HepG2 (cell line): ENCODE results near the gene CUL7. TPM values are rescaled to one million over a fixed set of nuclear protein-coding genes. Genes with fewer than 3 reads are reported as not detected.

Source experiments
- FOSL1 ChIP-seq: sonication (generic); formaldehyde crosslinking; IDR thresholded peaks from 2 replicates; pipeline ENCODE4 v1.9.0; 2021; ENCODE audit warnings: missing genetic modification reagents, borderline replicate concordance
- HIVEP1 ChIP-seq: sonication (generic); formaldehyde crosslinking; IDR thresholded peaks from 2 replicates; pipeline ENCODE4 v1.4.0; 2020; ENCODE audit warnings: mild to moderate bottlenecking, missing genetic modification reagents
- IKZF1 ChIP-seq: fragments of 450-650 bp; IDR thresholded peaks from 2 replicates; pipeline ENCODE4 v1.7.1; 2016
- ISL2 ChIP-seq: sonication (generic); formaldehyde crosslinking; IDR thresholded peaks from 2 replicates; pipeline ENCODE4 v1.5.0; 2020; ENCODE audit warnings: missing genetic modification reagents
- LCORL ChIP-seq, 2 experiments: fragments of 450-650 bp in 1 of 2; sonication (generic) in 1 of 2; formaldehyde crosslinking in 1 of 2; IDR thresholded peaks; 2 replicates each; pipeline versions ENCODE4 v1.5.0 to v1.6.1; 2017 to 2020; ENCODE audit warnings: antibody characterized with exemption in 1 of 2, missing genetic modification reagents in 1 of 2
- MTA1 ChIP-seq: sonication (generic); formaldehyde crosslinking; IDR thresholded peaks from 2 replicates; pipeline ENCODE4 v1.4.0; 2020; ENCODE audit warnings: missing genetic modification reagents, mild to moderate bottlenecking, borderline replicate concordance
- NCOA5 ChIP-seq: sonication (generic); formaldehyde crosslinking; IDR thresholded peaks from 2 replicates; pipeline ENCODE4 v1.4.0; 2020; ENCODE audit warnings: missing genetic modification reagents
- PAX8 ChIP-seq: sonication (generic); formaldehyde crosslinking; IDR thresholded peaks from 2 replicates; pipeline ENCODE4 v1.8.0; 2022; ENCODE audit warnings: mild to moderate bottlenecking, missing genetic modification reagents, borderline replicate concordance
- PRDM15 ChIP-seq: sonication (generic); formaldehyde crosslinking; IDR thresholded peaks from 2 replicates; pipeline ENCODE4 v1.4.0; 2020; ENCODE audit warnings: missing genetic modification reagents
- RORA ChIP-seq: sonication (generic); formaldehyde crosslinking; IDR thresholded peaks from 2 replicates; pipeline ENCODE4 v1.5.0; 2020; ENCODE audit warnings: mild to moderate bottlenecking, missing genetic modification reagents, moderate library complexity
- SALL2 ChIP-seq: sonication (generic); formaldehyde crosslinking; IDR thresholded peaks from 2 replicates; pipeline ENCODE4 v1.8.1; 2023; ENCODE audit warnings: mild to moderate bottlenecking, missing genetic modification reagents, inconsistent platforms
- TEAD2 ChIP-seq: sonication (generic); formaldehyde crosslinking; IDR thresholded peaks from 2 replicates; pipeline ENCODE4 v1.9.0; 2021; ENCODE audit warnings: missing genetic modification reagents
- THAP7 ChIP-seq: sonication (generic); formaldehyde crosslinking; IDR thresholded peaks from 2 replicates; pipeline ENCODE4 v1.8.1; 2023; ENCODE audit warnings: mild to moderate bottlenecking, missing genetic modification reagents
- TOPORS ChIP-seq: sonication (generic); formaldehyde crosslinking; IDR thresholded peaks from 2 replicates; pipeline ENCODE4 v1.8.0; 2023; ENCODE audit warnings: mild to moderate bottlenecking, missing genetic modification reagents
- YEATS2 ChIP-seq: sonication (generic); formaldehyde crosslinking; IDR thresholded peaks from 2 replicates; pipeline ENCODE4 v1.4.0; 2020; ENCODE audit warnings: missing genetic modification reagents, borderline replicate concordance
- ZEB1 ChIP-seq: IDR thresholded peaks from 2 replicates; pipeline ENCODE4 v1.6.1; 2012; ENCODE audit warnings: mild to moderate bottlenecking, low read depth, inconsistent platforms; ENCODE audit not compliant: insufficient replicate concordance
- ZNF121 ChIP-seq: sonication (generic); formaldehyde crosslinking; IDR thresholded peaks from 2 replicates; pipeline ENCODE4 v1.5.0; 2020; ENCODE audit warnings: mild to moderate bottlenecking, missing genetic modification reagents
- ZNF337 ChIP-seq: sonication (generic); formaldehyde crosslinking; IDR thresholded peaks from 2 replicates; pipeline ENCODE4 v1.5.1; 2020; ENCODE audit warnings: missing genetic modification reagents, low read depth, mild to moderate bottlenecking, borderline replicate concordance
- ZNF550 ChIP-seq: sonication (generic); formaldehyde crosslinking; IDR thresholded peaks from 2 replicates; pipeline ENCODE4 v1.4.0; 2020; ENCODE audit warnings: mild to moderate bottlenecking, missing genetic modification reagents, borderline replicate concordance
- ZNF768 ChIP-seq: sonication (generic); formaldehyde crosslinking; IDR thresholded peaks from 2 replicates; pipeline ENCODE4 v1.4.0; 2020; ENCODE audit warnings: missing genetic modification reagents
- ZNF782 ChIP-seq: sonication (generic); formaldehyde crosslinking; IDR thresholded peaks from 2 replicates; pipeline ENCODE4 v1.4.0; 2020; ENCODE audit warnings: missing genetic modification reagents, mild to moderate bottlenecking, borderline replicate concordance
- ZNF800 ChIP-seq: sonication (generic); formaldehyde crosslinking; IDR thresholded peaks from 2 replicates; pipeline ENCODE4 v1.4.0; 2020; ENCODE audit warnings: missing genetic modification reagents
- polyA plus RNA-seq, 8 experiments: library from polyadenylated mRNA; depleted of rRNA in 3 of 8; stranded (reverse) in 7 of 8; unstranded in 1 of 8; fragments of >200 nt; fragmentation: Illumina TruSeq in 4 of 8; extraction: Trizol in 4 of 8; gene quantifications; 2 replicates each; pipeline versions ENCODE4 v1.2.1 to v1.2.3, GENCODE V29; 2011 to 2016; ENCODE audit warnings: low read depth in 4 of 8, missing spikeins in 1 of 8, mixed read lengths in 1 of 8; ENCODE audit not compliant: insufficient read depth in 1 of 8
- total RNA-seq, 5 experiments: library from RNA; depleted of rRNA; stranded (reverse); fragments of >200 nt; fragmentation: Illumina TruSeq; extraction: Trizol; gene quantifications; 2 replicates each; pipeline ENCODE4 v1.2.3, GENCODE V29; 2016; ENCODE audit warnings: low read depth in 1 of 5

The CUL7 gene
- total and polyA plus RNA-seq, 2 of the 13 experiments (the other 11 are each of a cell fraction or from before 2014, with no cell fraction given), result 32.0 to 60.7 TPM

- peak; percentile 76; the same call in 1 of the 2 replicates for TF ChIP-seq THAP7 (CRISPR knock-in tag)
- TF ChIP-seq IKZF1, result no peak
- TF ChIP-seq FOSL1, result no peak
- TF ChIP-seq SALL2, result 0 out of 2 replicates have a peak, but pooled peaks have one; percentile 16
- TF ChIP-seq ZNF337 (CRISPR knock-in tag), result no peak
- TF ChIP-seq ZNF782 (CRISPR knock-in tag), result peak; percentile 63
- TF ChIP-seq RORA (CRISPR knock-in tag), result no peak
- 0 out of 2 replicates have a peak, but pooled peaks have one; percentile 42 for TF ChIP-seq YEATS2 (CRISPR knock-in tag)
- no peak for TF ChIP-seq ZNF121 (CRISPR knock-in tag)
- TF ChIP-seq MTA1 (CRISPR knock-in tag), result peak; percentile 49; the same call in 1 of the 2 replicates
- peak; percentile 98 for TF ChIP-seq PRDM15
- TF ChIP-seq NCOA5 (CRISPR knock-in tag), result no peak
- no peak for TF ChIP-seq LCORL (IDR thresholded peaks at IDR 0.05)
- TF ChIP-seq LCORL (CRISPR knock-in tag; IDR thresholded peaks at IDR 0.05), result peak; percentile 57; the same call in 1 of the 2 replicates
- TF ChIP-seq HIVEP1, result peak; percentile 54; the same call in 1 of the 2 replicates
- peak; percentile 73; the same call in 1 of the 2 replicates for TF ChIP-seq TOPORS (CRISPR knock-in tag)
- TF ChIP-seq ZEB1, result peak; percentile 12
- no peak for TF ChIP-seq ZNF550 (CRISPR knock-in tag)
- peak; percentile 55; the same call in 1 of the 2 replicates for TF ChIP-seq ZNF768
- TF ChIP-seq ISL2 (CRISPR knock-in tag), result no peak; the same call in 1 of the 2 replicates
- TF ChIP-seq ZNF800, result peak; percentile 96
- 0 out of 2 replicates have a peak, but pooled peaks have one; percentile 39 for TF ChIP-seq PAX8
- TF ChIP-seq TEAD2 (CRISPR knock-in tag), result no peak
These were observed 23.0 kb upstream of the CUL7 start (continued) for GRCh38 chr6:43076464-43077332.
